Caco-2 (cell line): Measurements from ENCODE around the gene DMAC2. TPM values are rescaled to one million over a fixed set of nuclear protein-coding genes. Genes with fewer than 3 reads are reported as not detected.

Experiments used
- BruUV-seq: library from RNA; stranded (reverse); fragments of 400-500 nt; replicated peaks from 2 replicates; lab custom pipeline; 2021; lab: Mats Ljungman, UMichigan
- CTCF ChIA-PET: fragments of 300-600 bp; sonication (Branson Sonifier 250); formaldehyde crosslinking; loops from one replicate; lab custom pipeline; 2022; ENCODE audit warnings: antibody characterized with exemption; lab: Charles Lee
- POLR2A ChIA-PET: fragments of 300-600 bp; sonication (Branson Sonifier 250); formaldehyde crosslinking; loops from one replicate; lab custom pipeline; 2022; ENCODE audit warnings: antibody characterized with exemption; lab: Charles Lee
- DNase-seq, 2 experiments: peaks; one replicate each; pipeline versions ENCODE4 v3.0.0 to v3.0.0-alpha.2; 2020 to 2022
- H3K27me3 ChIP-seq: replicated peaks from 2 replicates; pipeline ENCODE4 v1.6.0; 2011; ENCODE audit warnings: low read length; ENCODE audit not compliant: control insufficient read depth, insufficient read depth
- H3K36me3 ChIP-seq: 2 replicates; pipeline ENCODE4 v1.5.1; 2011; ENCODE audit warnings: low read length; ENCODE audit not compliant: control insufficient read depth, insufficient read depth
- H3K4me1 ChIP-seq: fragments of 250-450 bp; sonication (Bioruptor Pico); 2 replicates; pipeline ENCODE4 v1.5.1; 2020; ENCODE audit warnings: mild to moderate bottlenecking
- H3K4me3 ChIP-seq: 2 replicates; pipeline ENCODE4 v1.5.1; 2011; ENCODE audit warnings: low read depth, mild to moderate bottlenecking, control low read depth, low read length
- H3K9me3 ChIP-seq: fragments of 250-450 bp; sonication (Bioruptor Pico); 2 replicates; pipeline ENCODE4 v1.5.1; 2020; ENCODE audit warnings: mild to moderate bottlenecking, moderate library complexity
- H3K27ac Mint-ChIP-seq: one replicate; pipeline ENCODE4 v1.8.0; 2022; ENCODE audit warnings: mixed read lengths; ENCODE audit not compliant: unreplicated experiment
- H3K27me3 Mint-ChIP-seq: one replicate; pipeline ENCODE4 v1.8.0; 2022; ENCODE audit warnings: mixed read lengths; ENCODE audit not compliant: insufficient read depth, unreplicated experiment
- H3K36me3 Mint-ChIP-seq: one replicate; pipeline ENCODE4 v1.8.0; 2022; ENCODE audit warnings: mild to moderate bottlenecking, mixed read lengths; ENCODE audit not compliant: insufficient read depth, unreplicated experiment
- H3K4me1 Mint-ChIP-seq: one replicate; pipeline ENCODE4 v1.8.0; 2022; ENCODE audit warnings: low read depth, mixed read lengths; ENCODE audit not compliant: unreplicated experiment
- H3K4me3 Mint-ChIP-seq: one replicate; pipeline ENCODE4 v1.8.0; 2022; ENCODE audit warnings: mild to moderate bottlenecking, moderate library complexity, mixed read lengths; ENCODE audit not compliant: unreplicated experiment
- H3K9me3 Mint-ChIP-seq: one replicate; pipeline ENCODE4 v1.8.0; 2022; ENCODE audit warnings: mixed read lengths; ENCODE audit not compliant: unreplicated experiment
- intact Hi-C: fragments of 100-400 bp; cut with micrococcal nuclease; formaldehyde crosslinking; loops from one replicate; pipeline ENCODE4 v1.10.0; 2022; ENCODE audit not compliant: unreplicated experiment
- total RNA-seq: library from RNA; stranded (reverse); gene quantifications from 2 replicates; pipeline ENCODE4 v1.2.3, GENCODE V29; 2022
- TF ChIP-seq, protein P1 (sequence below), 2 experiments: fragments of 200-600 bp in 1 of 2; IDR thresholded peaks; 1 replicate in 1 of 2; 2 replicates in 1 of 2; pipeline versions ENCODE4 v1.5.1 to v1.8.0; 2011 to 2022; ENCODE audit warnings: antibody characterized with exemption in 1 of 2, control low read depth in 1 of 2, inconsistent platforms in 1 of 2, low read depth in 1 of 2, low read length in 1 of 2, mild to moderate bottlenecking in 1 of 2, moderate library complexity in 1 of 2; ENCODE audit not compliant: insufficient read depth in 1 of 2, severe bottlenecking in 1 of 2, unreplicated experiment in 1 of 2

DMAC2 gene
- total RNA-seq, 1 experiment from 2014 or later, result 75.9 TPM

DNA sequence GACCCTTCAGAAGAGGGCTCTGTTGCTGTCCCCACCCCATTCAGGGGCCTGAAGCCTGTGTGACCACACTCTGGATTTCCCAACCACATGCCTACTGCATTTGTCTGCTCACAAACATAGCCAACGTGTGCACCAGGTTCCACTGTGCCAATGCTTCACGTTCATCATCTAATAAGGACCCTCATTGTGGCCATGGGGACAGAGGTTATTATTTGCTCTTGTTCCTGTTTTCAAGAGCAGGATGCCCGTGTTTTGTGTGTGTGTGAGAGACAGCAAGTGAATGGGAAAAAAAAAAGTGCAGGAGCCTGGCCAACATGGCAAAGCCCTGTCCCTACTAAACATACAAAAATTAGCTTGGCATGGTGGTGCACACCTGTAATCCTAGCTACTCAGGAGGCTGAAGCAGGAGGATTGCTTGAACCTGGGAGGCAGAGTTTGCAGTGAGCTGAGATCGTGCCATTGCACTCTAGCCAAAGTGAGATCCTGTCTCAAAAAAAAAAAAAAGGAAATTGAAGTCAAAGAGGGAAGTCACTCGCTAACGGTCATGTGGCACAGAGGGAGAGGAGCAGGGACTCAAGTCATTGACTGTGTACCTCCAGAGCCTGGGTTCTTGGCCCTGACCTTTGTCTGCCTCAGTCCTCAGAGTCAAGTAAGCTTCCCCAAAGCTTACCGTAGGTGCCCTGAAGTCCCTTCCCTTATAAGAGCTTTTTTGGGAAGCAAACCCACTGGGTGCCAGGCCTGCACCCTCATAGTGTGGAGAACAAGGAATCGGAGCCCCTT, 19.4 kb downstream of the DMAC2 start:
- no peaks in the 10 kb centered on the region for H3K4me1 Mint-ChIP-seq
- no TSS peak for BruUV-seq
- no peak for DNase-seq
- peaks cover 23% of the 10 kb centered on the region for H3K36me3 Mint-ChIP-seq
- Histone ChIP-seq H3K36me3 (0 out of 2 replicates have a peak, but pooled peaks cover 1% of the 10 kb centered on the region), H3K27me3 (no peaks in the 10 kb centered on the region), H3K4me1 (no peaks in the 10 kb centered on the region), H3K4me3 (no peak overlapping the region), H3K9me3 (no peaks in the 10 kb centered on the region)
- POLR2A ChIA-PET, result interaction anchor here (0.5 to 1.1 kb wide), 2 partner anchors 19 to 103 kb away, joined by 5 to 8 read pairs; no protein-coding TSS in a partner anchor
- no peak overlapping the region for H3K27ac Mint-ChIP-seq
- TF ChIP-seq, protein P1, sequence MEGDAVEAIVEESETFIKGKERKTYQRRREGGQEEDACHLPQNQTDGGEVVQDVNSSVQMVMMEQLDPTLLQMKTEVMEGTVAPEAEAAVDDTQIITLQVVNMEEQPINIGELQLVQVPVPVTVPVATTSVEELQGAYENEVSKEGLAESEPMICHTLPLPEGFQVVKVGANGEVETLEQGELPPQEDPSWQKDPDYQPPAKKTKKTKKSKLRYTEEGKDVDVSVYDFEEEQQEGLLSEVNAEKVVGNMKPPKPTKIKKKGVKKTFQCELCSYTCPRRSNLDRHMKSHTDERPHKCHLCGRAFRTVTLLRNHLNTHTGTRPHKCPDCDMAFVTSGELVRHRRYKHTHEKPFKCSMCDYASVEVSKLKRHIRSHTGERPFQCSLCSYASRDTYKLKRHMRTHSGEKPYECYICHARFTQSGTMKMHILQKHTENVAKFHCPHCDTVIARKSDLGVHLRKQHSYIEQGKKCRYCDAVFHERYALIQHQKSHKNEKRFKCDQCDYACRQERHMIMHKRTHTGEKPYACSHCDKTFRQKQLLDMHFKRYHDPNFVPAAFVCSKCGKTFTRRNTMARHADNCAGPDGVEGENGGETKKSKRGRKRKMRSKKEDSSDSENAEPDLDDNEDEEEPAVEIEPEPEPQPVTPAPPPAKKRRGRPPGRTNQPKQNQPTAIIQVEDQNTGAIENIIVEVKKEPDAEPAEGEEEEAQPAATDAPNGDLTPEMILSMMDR (IDR thresholded peaks at IDR 0.05; ENCODE audit: insufficient read depth in 1 of 2, low read depth in 1 of 2, low read length in 1 of 2, severe bottlenecking in 1 of 2, unreplicated experiment in 1 of 2), result no peak
- H3K4me3 Mint-ChIP-seq, result no peak overlapping the region
- no peaks in the 10 kb centered on the region for H3K9me3 Mint-ChIP-seq
- intact Hi-C loops, result no loop called here
- CTCF ChIA-PET, result interaction anchor here (0.9 kb wide), 1 partner anchor 68 kb away, joined by 3 read pairs; no protein-coding TSS in a partner anchor
- no peaks in the 10 kb centered on the region for H3K27me3 Mint-ChIP-seq

DNA sequence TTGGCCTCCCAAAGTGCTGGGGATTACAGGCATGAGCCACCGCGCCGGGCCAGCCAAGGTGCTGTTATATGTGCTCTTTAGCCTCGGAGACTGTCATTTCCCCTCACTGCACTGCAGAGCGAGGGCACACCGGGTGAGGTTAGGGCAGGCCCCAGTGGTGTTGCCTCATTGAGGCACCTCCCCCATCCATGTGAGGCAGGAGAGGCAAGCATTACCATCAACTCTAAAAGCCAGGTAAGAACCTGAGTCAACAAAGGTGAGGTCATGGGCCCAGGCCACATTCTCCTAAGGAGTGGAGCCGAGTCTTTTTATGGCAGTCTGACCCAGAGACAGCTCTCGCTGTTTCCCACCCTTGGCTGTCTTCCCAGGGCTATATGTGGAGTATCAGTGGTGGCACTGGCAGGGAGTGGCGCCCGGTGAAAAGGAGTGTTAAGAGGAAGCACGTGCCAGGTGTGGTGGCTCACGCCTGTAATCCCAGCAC, 23.5 kb downstream of the DMAC2 start:
- Histone ChIP-seq H3K36me3 (peaks cover 2% of the 10 kb centered on the region; the same call in 1 of the 2 replicates), H3K9me3 (no peaks in the 10 kb centered on the region), H3K27me3 (no peaks in the 10 kb centered on the region), H3K4me1 (no peaks in the 10 kb centered on the region), H3K4me3 (no peak overlapping the region)
- Mint-ChIP-seq H3K9me3 (no peaks in the 10 kb centered on the region), H3K27me3 (no peaks in the 10 kb centered on the region), H3K4me1 (no peaks in the 10 kb centered on the region), H3K36me3 (peaks cover 30% of the 10 kb centered on the region), H3K4me3 (no peak overlapping the region), H3K27ac (no peak overlapping the region)
- intact Hi-C loops, result no loop called here
- DNase-seq, result no peak
- ChIA-PET POLR2A (no interaction called here), CTCF (no interaction called here)
- BruUV-seq, result no TSS peak
- TF ChIP-seq, protein P1 (IDR thresholded peaks at IDR 0.05; ENCODE audit: insufficient read depth in 1 of 2, low read depth in 1 of 2, low read length in 1 of 2, severe bottlenecking in 1 of 2, unreplicated experiment in 1 of 2), result no peak

DNA sequence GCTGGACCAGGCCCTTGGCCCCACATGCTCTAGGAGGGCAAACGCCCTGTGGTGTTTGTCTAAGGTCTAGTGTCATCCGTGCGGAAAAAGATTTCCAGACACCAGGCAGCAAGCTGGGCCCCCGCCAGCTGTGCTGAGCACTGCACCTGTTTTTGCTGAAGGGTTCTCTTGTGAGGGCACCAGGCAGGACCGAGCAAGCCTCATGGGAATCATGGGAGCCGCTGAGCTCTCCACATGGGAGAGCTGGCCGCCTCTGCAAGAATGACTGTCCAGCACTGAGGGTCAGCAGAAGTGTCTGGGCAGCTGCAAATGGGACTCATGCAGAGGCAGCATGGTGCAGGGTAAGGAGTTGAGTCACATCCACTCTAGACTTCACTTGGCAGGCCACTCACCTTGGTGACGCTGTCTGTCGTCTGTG, 24.5 kb downstream of the DMAC2 start:
- Mint-ChIP-seq H3K4me3 (no peak overlapping the region), H3K36me3 (peaks cover 30% of the 10 kb centered on the region), H3K9me3 (no peaks in the 10 kb centered on the region), H3K27me3 (no peaks in the 10 kb centered on the region), H3K4me1 (peaks cover under 1% of the 10 kb centered on the region), H3K27ac (no peak overlapping the region)
- no peaks in the 10 kb centered on the region for H3K27me3 ChIP-seq
- ChIA-PET CTCF (no interaction called here), POLR2A (interaction anchor here (0.6 kb wide), 1 partner anchor 776 kb away, joined by 3 read pairs; no protein-coding TSS in a partner anchor)
- intact Hi-C loops, result no loop called here
- H3K9me3 ChIP-seq, result no peaks in the 10 kb centered on the region
- TF ChIP-seq, protein P1 (IDR thresholded peaks at IDR 0.05; ENCODE audit: insufficient read depth in 1 of 2, low read depth in 1 of 2, low read length in 1 of 2, severe bottlenecking in 1 of 2, unreplicated experiment in 1 of 2), result no peak
- peaks cover 2% of the 10 kb centered on the region; the same call in 1 of the 2 replicates for H3K36me3 ChIP-seq
- no peak overlapping the region for H3K4me3 ChIP-seq
- H3K4me1 ChIP-seq, result 0 out of 2 replicates have a peak, but pooled peaks cover under 1% of the 10 kb centered on the region
- BruUV-seq, result no TSS peak
- DNase-seq, result no peak
